ENCODE measurements around the gene CNTNAP4.

DNA sequence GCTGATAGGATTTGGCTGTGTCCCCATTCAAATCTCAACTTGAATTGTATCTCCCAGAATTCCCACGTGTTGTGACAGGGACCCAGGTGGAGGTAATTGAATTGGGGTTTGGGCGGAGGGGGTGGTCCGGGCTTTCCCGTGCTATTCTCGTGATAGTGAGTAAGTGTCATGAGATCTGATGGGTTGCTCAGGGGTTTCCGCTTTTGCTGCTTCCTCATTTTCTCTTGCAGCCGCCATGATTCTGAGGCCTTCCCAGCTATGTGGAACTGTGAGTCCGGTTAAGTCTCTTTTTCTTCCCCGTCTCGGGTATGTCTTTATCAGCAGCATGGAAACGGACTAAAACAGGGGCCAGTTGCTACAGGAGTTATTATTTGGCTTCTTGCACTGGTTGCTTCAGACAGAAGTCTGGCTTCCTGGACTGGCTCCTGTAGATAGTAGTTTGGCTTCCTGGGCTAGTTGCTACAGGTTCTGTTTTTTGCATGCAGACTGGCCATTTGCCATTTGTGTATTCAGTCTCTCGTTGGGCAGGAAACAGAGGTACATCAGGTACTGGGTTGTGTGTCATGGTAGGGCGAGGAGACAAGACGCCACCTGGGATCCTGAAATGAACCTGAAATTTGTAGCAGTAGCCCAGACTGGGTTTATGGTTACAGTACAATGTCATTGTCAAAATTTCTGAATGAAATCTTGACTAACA, 32.6 kb downstream of the CNTNAP4 start:
- TF ChIP-seq YY1 (IDR thresholded peaks at IDR 0.05), result no peak
- TF ChIP-seq RAD21 (IDR thresholded peaks at IDR 0.05), result no peak
- TF ChIP-seq, protein P1, sequence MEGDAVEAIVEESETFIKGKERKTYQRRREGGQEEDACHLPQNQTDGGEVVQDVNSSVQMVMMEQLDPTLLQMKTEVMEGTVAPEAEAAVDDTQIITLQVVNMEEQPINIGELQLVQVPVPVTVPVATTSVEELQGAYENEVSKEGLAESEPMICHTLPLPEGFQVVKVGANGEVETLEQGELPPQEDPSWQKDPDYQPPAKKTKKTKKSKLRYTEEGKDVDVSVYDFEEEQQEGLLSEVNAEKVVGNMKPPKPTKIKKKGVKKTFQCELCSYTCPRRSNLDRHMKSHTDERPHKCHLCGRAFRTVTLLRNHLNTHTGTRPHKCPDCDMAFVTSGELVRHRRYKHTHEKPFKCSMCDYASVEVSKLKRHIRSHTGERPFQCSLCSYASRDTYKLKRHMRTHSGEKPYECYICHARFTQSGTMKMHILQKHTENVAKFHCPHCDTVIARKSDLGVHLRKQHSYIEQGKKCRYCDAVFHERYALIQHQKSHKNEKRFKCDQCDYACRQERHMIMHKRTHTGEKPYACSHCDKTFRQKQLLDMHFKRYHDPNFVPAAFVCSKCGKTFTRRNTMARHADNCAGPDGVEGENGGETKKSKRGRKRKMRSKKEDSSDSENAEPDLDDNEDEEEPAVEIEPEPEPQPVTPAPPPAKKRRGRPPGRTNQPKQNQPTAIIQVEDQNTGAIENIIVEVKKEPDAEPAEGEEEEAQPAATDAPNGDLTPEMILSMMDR (IDR thresholded peaks at IDR 0.05; ENCODE audit: low read depth, low read length, missing input control), result no peak
- no peak for TF ChIP-seq FOXA2 (IDR thresholded peaks at IDR 0.05)
- TF ChIP-seq SP1 (IDR thresholded peaks at IDR 0.05), result no peak
- TF ChIP-seq, protein P2, sequence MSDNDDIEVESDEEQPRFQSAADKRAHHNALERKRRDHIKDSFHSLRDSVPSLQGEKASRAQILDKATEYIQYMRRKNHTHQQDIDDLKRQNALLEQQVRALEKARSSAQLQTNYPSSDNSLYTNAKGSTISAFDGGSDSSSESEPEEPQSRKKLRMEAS (IDR thresholded peaks at IDR 0.05), result no peak
- TF ChIP-seq TAF1 (conservative IDR thresholded peaks at IDR 0.05), result no peak
- TF ChIP-seq, protein P3, sequence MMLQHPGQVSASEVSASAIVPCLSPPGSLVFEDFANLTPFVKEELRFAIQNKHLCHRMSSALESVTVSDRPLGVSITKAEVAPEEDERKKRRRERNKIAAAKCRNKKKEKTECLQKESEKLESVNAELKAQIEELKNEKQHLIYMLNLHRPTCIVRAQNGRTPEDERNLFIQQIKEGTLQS (IDR thresholded peaks at IDR 0.05), result no peak
- TF ChIP-seq JUND (IDR thresholded peaks at IDR 0.05), result no peak
- TF ChIP-seq, protein P4, sequence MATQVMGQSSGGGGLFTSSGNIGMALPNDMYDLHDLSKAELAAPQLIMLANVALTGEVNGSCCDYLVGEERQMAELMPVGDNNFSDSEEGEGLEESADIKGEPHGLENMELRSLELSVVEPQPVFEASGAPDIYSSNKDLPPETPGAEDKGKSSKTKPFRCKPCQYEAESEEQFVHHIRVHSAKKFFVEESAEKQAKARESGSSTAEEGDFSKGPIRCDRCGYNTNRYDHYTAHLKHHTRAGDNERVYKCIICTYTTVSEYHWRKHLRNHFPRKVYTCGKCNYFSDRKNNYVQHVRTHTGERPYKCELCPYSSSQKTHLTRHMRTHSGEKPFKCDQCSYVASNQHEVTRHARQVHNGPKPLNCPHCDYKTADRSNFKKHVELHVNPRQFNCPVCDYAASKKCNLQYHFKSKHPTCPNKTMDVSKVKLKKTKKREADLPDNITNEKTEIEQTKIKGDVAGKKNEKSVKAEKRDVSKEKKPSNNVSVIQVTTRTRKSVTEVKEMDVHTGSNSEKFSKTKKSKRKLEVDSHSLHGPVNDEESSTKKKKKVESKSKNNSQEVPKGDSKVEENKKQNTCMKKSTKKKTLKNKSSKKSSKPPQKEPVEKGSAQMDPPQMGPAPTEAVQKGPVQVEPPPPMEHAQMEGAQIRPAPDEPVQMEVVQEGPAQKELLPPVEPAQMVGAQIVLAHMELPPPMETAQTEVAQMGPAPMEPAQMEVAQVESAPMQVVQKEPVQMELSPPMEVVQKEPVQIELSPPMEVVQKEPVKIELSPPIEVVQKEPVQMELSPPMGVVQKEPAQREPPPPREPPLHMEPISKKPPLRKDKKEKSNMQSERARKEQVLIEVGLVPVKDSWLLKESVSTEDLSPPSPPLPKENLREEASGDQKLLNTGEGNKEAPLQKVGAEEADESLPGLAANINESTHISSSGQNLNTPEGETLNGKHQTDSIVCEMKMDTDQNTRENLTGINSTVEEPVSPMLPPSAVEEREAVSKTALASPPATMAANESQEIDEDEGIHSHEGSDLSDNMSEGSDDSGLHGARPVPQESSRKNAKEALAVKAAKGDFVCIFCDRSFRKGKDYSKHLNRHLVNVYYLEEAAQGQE (IDR thresholded peaks at IDR 0.05), result no peak
- TF ChIP-seq, protein P5, sequence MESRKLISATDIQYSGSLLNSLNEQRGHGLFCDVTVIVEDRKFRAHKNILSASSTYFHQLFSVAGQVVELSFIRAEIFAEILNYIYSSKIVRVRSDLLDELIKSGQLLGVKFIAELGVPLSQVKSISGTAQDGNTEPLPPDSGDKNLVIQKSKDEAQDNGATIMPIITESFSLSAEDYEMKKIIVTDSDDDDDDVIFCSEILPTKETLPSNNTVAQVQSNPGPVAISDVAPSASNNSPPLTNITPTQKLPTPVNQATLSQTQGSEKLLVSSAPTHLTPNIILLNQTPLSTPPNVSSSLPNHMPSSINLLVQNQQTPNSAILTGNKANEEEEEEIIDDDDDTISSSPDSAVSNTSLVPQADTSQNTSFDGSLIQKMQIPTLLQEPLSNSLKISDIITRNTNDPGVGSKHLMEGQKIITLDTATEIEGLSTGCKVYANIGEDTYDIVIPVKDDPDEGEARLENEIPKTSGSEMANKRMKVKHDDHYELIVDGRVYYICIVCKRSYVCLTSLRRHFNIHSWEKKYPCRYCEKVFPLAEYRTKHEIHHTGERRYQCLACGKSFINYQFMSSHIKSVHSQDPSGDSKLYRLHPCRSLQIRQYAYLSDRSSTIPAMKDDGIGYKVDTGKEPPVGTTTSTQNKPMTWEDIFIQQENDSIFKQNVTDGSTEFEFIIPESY (IDR thresholded peaks at IDR 0.05), result no peak
- TF ChIP-seq HNF4A (conservative IDR thresholded peaks at IDR 0.05), result no peak

Measured in liver (tissue), 3 donors.